ENCODE data around the gene SNHG17.
"Not testable (repeated sequence)": the region's sequence is repeated elsewhere in the genome, so short reads cannot be mapped to it uniquely, and the experiment has no call there.

Gene SNHG17

GRCh38 chr20:38418509-38419204 lies 16.5 kb downstream of the SNHG17 start:
- FAIRE-seq: peak; percentile 22

GRCh38 chr20:38414769-38415450 lies 20.2 kb downstream of the SNHG17 start:
- no peak for FAIRE-seq

- no peak for FAIRE-seq
These were observed 22.1 kb downstream of the SNHG17 start for GRCh38 chr20:38412877-38413577.

- FAIRE-seq: not testable (repeated sequence)
These were observed 27.3 kb downstream of the SNHG17 start for GRCh38 chr20:38407822-38408221.

- no peak for FAIRE-seq
These were observed 27.8 kb downstream of the SNHG17 start for GRCh38 chr20:38407321-38407720.

GRCh38 chr20:38406476-38406875 lies 28.7 kb downstream of the SNHG17 start:
- no peak for FAIRE-seq

GRCh38 chr20:38405132-38405531 lies 30.0 kb downstream of the SNHG17 start:
- no peak for FAIRE-seq

GRCh38 chr20:38404016-38404415 lies 31.1 kb downstream of the SNHG17 start:
- FAIRE-seq: no peak

GRCh38 chr20:38402816-38403215 lies 32.3 kb downstream of the SNHG17 start:
- FAIRE-seq: no peak

- no peak for FAIRE-seq
These were observed 33.0 kb downstream of the SNHG17 start for GRCh38 chr20:38402089-38402488.

GRCh38 chr20:38395751-38396395 lies 39.3 kb downstream of the SNHG17 start:
- FAIRE-seq: not testable (repeated sequence)

- FAIRE-seq: no peak
These were observed 40.0 kb downstream of the SNHG17 start for GRCh38 chr20:38395165-38395564.

- FAIRE-seq: no peak
These were observed 41.9 kb downstream of the SNHG17 start for GRCh38 chr20:38393259-38393658.

- no peak for FAIRE-seq
These were observed 42.8 kb downstream of the SNHG17 start for GRCh38 chr20:38392356-38392755.

- FAIRE-seq: no peak
These were observed 47.2 kb downstream of the SNHG17 start for GRCh38 chr20:38387953-38388352.

- no peak for FAIRE-seq
These were observed 48.3 kb downstream of the SNHG17 start for GRCh38 chr20:38386851-38387250.

GRCh38 chr20:38386004-38386403 lies 49.1 kb downstream of the SNHG17 start:
- FAIRE-seq: no peak

- no peak for FAIRE-seq
These were observed 52.0 kb downstream of the SNHG17 start for GRCh38 chr20:38383147-38383546.

- FAIRE-seq: not testable (repeated sequence)
These were observed 57.3 kb downstream of the SNHG17 start for GRCh38 chr20:38377838-38378237.

GRCh38 chr20:38377039-38377685 lies 58.0 kb downstream of the SNHG17 start:
- FAIRE-seq: no peak

- FAIRE-seq: no peak
These were observed 61.2 kb downstream of the SNHG17 start for GRCh38 chr20:38373898-38374297.

- no peak for FAIRE-seq
These were observed 61.8 kb downstream of the SNHG17 start for GRCh38 chr20:38373231-38373867.
